ENCODE results near the gene CWH43. TPM values are rescaled to one million over a fixed set of nuclear protein-coding genes. Genes with fewer than 3 reads are reported as not detected.
A peak's percentile ranks its signal among the peaks of the same experiment; 100 is the strongest.
"Not testable (repeated sequence)": the region's sequence is repeated elsewhere in the genome, so short reads cannot be mapped to it uniquely, and the experiment has no call there.

The CWH43 gene
- total and polyA plus RNA-seq, 2 of the 13 experiments (the other 11 are each of a cell fraction or from before 2014, with no cell fraction given) = not detected

- H3K36me3 ChIP-seq (replicated peaks in 1 of 2; ENCODE audit: control insufficient read depth in 1 of 2, insufficient read depth in 2 of 2, low read length in 2 of 2); POLR2A ChIA-PET; H3K9ac ChIP-seq (ENCODE audit: insufficient read depth, low read depth, low read length); intact Hi-C loops (cut with micrococcal nuclease; ENCODE audit: unreplicated experiment); H3K79me2 ChIP-seq (ENCODE audit: insufficient read depth, low read length); H3K4me3 ChIP-seq (replicated peaks in 1 of 3; ENCODE audit: insufficient read depth in 1 of 3, low read depth in 2 of 3, low read length in 3 of 3); H3K27ac ChIP-seq (ENCODE audit: extremely low read length, insufficient read depth, low read length); DNase-seq (ENCODE audit: low spot score); H4K20me1 ChIP-seq (ENCODE audit: insufficient read depth, low read length); H2AFZ ChIP-seq (ENCODE audit: low read length); H3K4me1 ChIP-seq (ENCODE audit: insufficient read depth, low read length); BruUV-seq (replicated peaks); CTCF ChIA-PET (ENCODE audit: low intra/inter-chr PET ratio, low total read pairs); in situ Hi-C loops (cut with HindIII; ENCODE audit: extremely low pct_ligation_motif_present, low pct_unique_long_range_greater_than_20kb); FAIRE-seq; H3K4me2 ChIP-seq (ENCODE audit: low read depth, low read length); H3K27me3 ChIP-seq (ENCODE audit: control insufficient read depth in 1 of 2, insufficient read depth in 2 of 2, low read length in 2 of 2): not testable (repeated sequence)
- 9% methylated on average over 14 of the region's 14 CpGs for WGBS (ENCODE audit: low lambda C conversion rate)
- peak; percentile 29 for ATAC-seq
- H3K9me3 ChIP-seq (ENCODE audit: low read length) = peaks cover 75% of the 10 kb centered on the region
Measured at GRCh38 chr4:49103436-49104136, 117.5 kb downstream of the CWH43 start.

- ATAC-seq = peak; percentile 15; the same call in 1 of the 3 replicates
- H4K20me1 ChIP-seq (ENCODE audit: insufficient read depth, low read length); H3K79me2 ChIP-seq (ENCODE audit: insufficient read depth, low read length); H3K4me1 ChIP-seq (ENCODE audit: insufficient read depth, low read length); CTCF ChIA-PET (ENCODE audit: low intra/inter-chr PET ratio, low total read pairs); DNase-seq (ENCODE audit: low spot score); H3K27ac ChIP-seq (ENCODE audit: extremely low read length, insufficient read depth, low read length); POLR2A ChIA-PET; H3K36me3 ChIP-seq (replicated peaks in 1 of 2; ENCODE audit: control insufficient read depth in 1 of 2, insufficient read depth in 2 of 2, low read length in 2 of 2); BruUV-seq (replicated peaks); FAIRE-seq; intact Hi-C loops (cut with micrococcal nuclease; ENCODE audit: unreplicated experiment); H2AFZ ChIP-seq (ENCODE audit: low read length); H3K9ac ChIP-seq (ENCODE audit: insufficient read depth, low read depth, low read length); in situ Hi-C loops (cut with HindIII; ENCODE audit: extremely low pct_ligation_motif_present, low pct_unique_long_range_greater_than_20kb); H3K4me2 ChIP-seq (ENCODE audit: low read depth, low read length); H3K27me3 ChIP-seq (ENCODE audit: control insufficient read depth in 1 of 2, insufficient read depth in 2 of 2, low read length in 2 of 2); H3K4me3 ChIP-seq (replicated peaks in 1 of 3; ENCODE audit: insufficient read depth in 1 of 3, low read depth in 2 of 3, low read length in 3 of 3): not testable (repeated sequence)
- H3K9me3 ChIP-seq (ENCODE audit: low read length) = peaks cover 69% of the 10 kb centered on the region
- 8% methylated on average over 17 of the region's 17 CpGs for WGBS (ENCODE audit: low lambda C conversion rate)
Measured at GRCh38 chr4:49104231-49104930, 118.3 kb downstream of the CWH43 start.

GRCh38 chr4:49105248-49105904, 119.3 kb downstream of the CWH43 start:
- H3K79me2 ChIP-seq (ENCODE audit: insufficient read depth, low read length); FAIRE-seq; H3K4me3 ChIP-seq (replicated peaks in 1 of 3; ENCODE audit: insufficient read depth in 1 of 3, low read depth in 2 of 3, low read length in 3 of 3); BruUV-seq (replicated peaks); H3K27ac ChIP-seq (ENCODE audit: extremely low read length, insufficient read depth, low read length); DNase-seq (ENCODE audit: low spot score); CTCF ChIA-PET (ENCODE audit: low intra/inter-chr PET ratio, low total read pairs); H3K4me1 ChIP-seq (ENCODE audit: insufficient read depth, low read length); intact Hi-C loops (cut with micrococcal nuclease; ENCODE audit: unreplicated experiment); H3K9ac ChIP-seq (ENCODE audit: insufficient read depth, low read depth, low read length); H3K27me3 ChIP-seq (ENCODE audit: control insufficient read depth in 1 of 2, insufficient read depth in 2 of 2, low read length in 2 of 2); H3K4me2 ChIP-seq (ENCODE audit: low read depth, low read length); H3K36me3 ChIP-seq (replicated peaks in 1 of 2; ENCODE audit: control insufficient read depth in 1 of 2, insufficient read depth in 2 of 2, low read length in 2 of 2); H4K20me1 ChIP-seq (ENCODE audit: insufficient read depth, low read length); in situ Hi-C loops (cut with HindIII; ENCODE audit: extremely low pct_ligation_motif_present, low pct_unique_long_range_greater_than_20kb); POLR2A ChIA-PET; H2AFZ ChIP-seq (ENCODE audit: low read length); ATAC-seq: not testable (repeated sequence)
- 10% methylated on average over 11 of the region's 11 CpGs for WGBS (ENCODE audit: low lambda C conversion rate)
- peaks cover 68% of the 10 kb centered on the region for H3K9me3 ChIP-seq (ENCODE audit: low read length)

Measured in HepG2 (cell line).